HepG2 (cell line): ENCODE results near the gene DDRGK1. TPM values are rescaled to one million over a fixed set of nuclear protein-coding genes. Genes with fewer than 3 reads are reported as not detected.

Source experiments
- BHLHE40 ChIP-seq: IDR thresholded peaks from 2 replicates; pipeline ENCODE4 v1.6.1; 2011; ENCODE audit warnings: low read length, improper control_type of control experiment
- BRD4 ChIP-seq: sonication (generic); formaldehyde crosslinking; IDR thresholded peaks from 2 replicates; pipeline ENCODE4 v1.4.0; 2020; ENCODE audit warnings: missing genetic modification reagents
- CENPX ChIP-seq: sonication (generic); formaldehyde crosslinking; IDR thresholded peaks from 2 replicates; pipeline ENCODE4 v1.9.0; 2021; ENCODE audit warnings: mild to moderate bottlenecking, missing genetic modification reagents, moderate library complexity
- CHD4 ChIP-seq: fragments of 200-600 bp; sonication (generic); IDR thresholded peaks from 2 replicates; pipeline ENCODE4 v1.7.0; 2017; ENCODE audit warnings: mild to moderate bottlenecking, low read length, borderline replicate concordance
- DMAP1 ChIP-seq: IDR thresholded peaks from 2 replicates; pipeline ENCODE4 v1.6.1; 2016
- DRAP1 ChIP-seq: IDR thresholded peaks from 2 replicates; pipeline ENCODE4 v1.6.1; 2016; ENCODE audit warnings: missing genetic modification reagents, missing compliant biosample characterization
- EP300 ChIP-seq, 3 experiments: sonication (generic) in 1 of 3; formaldehyde crosslinking in 1 of 3; IDR thresholded peaks; 2 replicates each; pipeline versions ENCODE4 v1.5.1 to v1.6.1; 2011 to 2020; ENCODE audit warnings: low read depth in 2 of 3, low read length in 2 of 3, borderline replicate concordance in 1 of 3, improper control_type of control experiment in 1 of 3, mild to moderate bottlenecking in 1 of 3, missing genetic modification reagents in 1 of 3, moderate library complexity in 1 of 3
- GFI1 ChIP-seq: sonication (generic); formaldehyde crosslinking; IDR thresholded peaks from 2 replicates; pipeline ENCODE4 v1.5.0; 2020; ENCODE audit warnings: missing genetic modification reagents, mild to moderate bottlenecking, borderline replicate concordance
- IRF9 ChIP-seq: sonication (generic); formaldehyde crosslinking; IDR thresholded peaks from 2 replicates; pipeline ENCODE4 v1.8.0; 2022; ENCODE audit warnings: missing genetic modification reagents, mild to moderate bottlenecking, borderline replicate concordance
- MAFF ChIP-seq: IDR thresholded peaks from 2 replicates; pipeline ENCODE4 v1.6.1; 2011; ENCODE audit warnings: low read depth, low read length, improper control_type of control experiment
- NPAS2 ChIP-seq: sonication (generic); formaldehyde crosslinking; IDR thresholded peaks from 2 replicates; pipeline ENCODE4 v1.8.0; 2022; ENCODE audit warnings: mild to moderate bottlenecking, missing genetic modification reagents, borderline replicate concordance
- POLR2AphosphoS2 ChIP-seq: IDR thresholded peaks from 2 replicates; pipeline ENCODE4 v1.6.1; 2011; ENCODE audit warnings: low read depth, low read length, improper control_type of control experiment
- RCOR2 ChIP-seq: IDR thresholded peaks from 2 replicates; pipeline ENCODE4 v1.6.1; 2016; ENCODE audit warnings: missing biosample characterization, missing genetic modification reagents
- REL ChIP-seq: sonication (generic); formaldehyde crosslinking; conservative IDR thresholded peaks from 2 replicates; pipeline ENCODE4 v1.8.0; 2022; ENCODE audit warnings: mild to moderate bottlenecking, missing genetic modification reagents, moderate library complexity
- RFXAP ChIP-seq: sonication (generic); formaldehyde crosslinking; IDR thresholded peaks from 2 replicates; pipeline ENCODE4 v1.4.0; 2020; ENCODE audit warnings: missing genetic modification reagents, borderline replicate concordance
- RXRA ChIP-seq: sonication (generic); formaldehyde crosslinking; IDR thresholded peaks from 2 replicates; pipeline ENCODE4 v1.5.1; 2020; ENCODE audit warnings: missing genetic modification reagents
- SIN3B ChIP-seq: fragments of 150-350 bp; IDR thresholded peaks from 2 replicates; pipeline ENCODE4 v1.6.1; 2014; ENCODE audit warnings: low read length
- SIX4 ChIP-seq: sonication (generic); formaldehyde crosslinking; IDR thresholded peaks from 2 replicates; pipeline ENCODE4 v1.4.0; 2020; ENCODE audit warnings: missing genetic modification reagents
- SNAPC5 ChIP-seq: sonication (generic); formaldehyde crosslinking; IDR thresholded peaks from 2 replicates; pipeline ENCODE4 v1.8.1; 2023; ENCODE audit warnings: mild to moderate bottlenecking, missing genetic modification reagents, borderline replicate concordance
- STAT5B ChIP-seq: sonication (generic); formaldehyde crosslinking; IDR thresholded peaks from 2 replicates; pipeline ENCODE4 v1.4.0; 2020; ENCODE audit warnings: missing genetic modification reagents
- XBP1 ChIP-seq: sonication (generic); formaldehyde crosslinking; IDR thresholded peaks from 2 replicates; pipeline ENCODE4 v1.5.0; 2020; ENCODE audit warnings: missing genetic modification reagents
- ZC3H4 ChIP-seq: sonication (generic); formaldehyde crosslinking; IDR thresholded peaks from 2 replicates; pipeline ENCODE4 v1.4.0; 2020; ENCODE audit warnings: missing genetic modification reagents, borderline replicate concordance
- ZNF234 ChIP-seq: sonication (generic); formaldehyde crosslinking; conservative IDR thresholded peaks from 2 replicates; pipeline ENCODE4 v1.5.1; 2020; ENCODE audit warnings: mild to moderate bottlenecking, missing genetic modification reagents
- ZNF574 ChIP-seq: sonication (generic); formaldehyde crosslinking; IDR thresholded peaks from 2 replicates; pipeline ENCODE4 v1.4.0; 2020; ENCODE audit warnings: missing genetic modification reagents
- ZNF788 ChIP-seq: sonication (generic); formaldehyde crosslinking; IDR thresholded peaks from 2 replicates; pipeline ENCODE4 v1.5.0; 2020; ENCODE audit warnings: mild to moderate bottlenecking, missing genetic modification reagents, borderline replicate concordance
- polyA plus RNA-seq, 8 experiments: library from polyadenylated mRNA; depleted of rRNA in 3 of 8; stranded (reverse) in 7 of 8; unstranded in 1 of 8; fragments of >200 nt; fragmentation: Illumina TruSeq in 4 of 8; extraction: Trizol in 4 of 8; gene quantifications; 2 replicates each; pipeline versions ENCODE4 v1.2.1 to v1.2.3, GENCODE V29; 2011 to 2016; ENCODE audit warnings: low read depth in 4 of 8, missing spikeins in 1 of 8, mixed read lengths in 1 of 8; ENCODE audit not compliant: insufficient read depth in 1 of 8
- total RNA-seq, 5 experiments: library from RNA; depleted of rRNA; stranded (reverse); fragments of >200 nt; fragmentation: Illumina TruSeq; extraction: Trizol; gene quantifications; 2 replicates each; pipeline ENCODE4 v1.2.3, GENCODE V29; 2016; ENCODE audit warnings: low read depth in 1 of 5

The DDRGK1 gene
- total and polyA plus RNA-seq, 2 of the 13 experiments (the other 11 are each of a cell fraction or from before 2014, with no cell fraction given), result 96.7 to 149 TPM

GRCh38 chr20:3222635-3223600 lies 18.4 kb upstream of the DDRGK1 start (continued):
- TF ChIP-seq XBP1 (CRISPR knock-in tag), result no peak
- TF ChIP-seq RCOR2 (CRISPR knock-in tag), result peak; percentile 80
- TF ChIP-seq RXRA, result peak; percentile 94; the same call in 1 of the 2 replicates
- TF ChIP-seq ZNF788 (CRISPR knock-in tag), result peak; percentile 99
- peak; percentile 70; the same call in 1 of the 2 replicates for TF ChIP-seq BHLHE40
- peak; percentile 86; the same call in 1 of the 2 replicates for TF ChIP-seq GFI1 (CRISPR knock-in tag)
- peak; percentile 54; the same call in 1 of the 2 replicates for TF ChIP-seq SNAPC5 (CRISPR knock-in tag)
- TF ChIP-seq NPAS2 (CRISPR knock-in tag), result no peak
- no peak for TF ChIP-seq ZC3H4 (CRISPR knock-in tag)
- no peak for TF ChIP-seq REL
- no peak; the same call in 1 of the 2 replicates for TF ChIP-seq ZNF234 (CRISPR knock-in tag)
- TF ChIP-seq EP300 (IDR thresholded peaks at IDR 0.05; ENCODE audit: low read depth in 2 of 2, low read length in 2 of 2), result peak; percentile 92 to 98
- peak; percentile 97 for TF ChIP-seq EP300 (CRISPR knock-in tag; IDR thresholded peaks at IDR 0.05; ENCODE audit: borderline replicate concordance)
- TF ChIP-seq BRD4 (CRISPR knock-in tag), result 0 out of 2 replicates have a peak, but pooled peaks have one; percentile 21
- TF ChIP-seq ZNF574 (CRISPR knock-in tag), result peak; percentile 91
- TF ChIP-seq DRAP1 (CRISPR knock-in tag), result peak; percentile 79
- peak; percentile 91 for TF ChIP-seq SIX4 (CRISPR knock-in tag)
- TF ChIP-seq DMAP1, result peak; percentile 91
- TF ChIP-seq SIN3B, result no peak
- TF ChIP-seq POLR2AphosphoS2, result no peak
- TF ChIP-seq RFXAP, result peak; percentile 99
- TF ChIP-seq STAT5B (CRISPR knock-in tag), result peak; percentile 89; the same call in 1 of the 2 replicates
- no peak for TF ChIP-seq CHD4
- peak; percentile 46; the same call in 1 of the 2 replicates for TF ChIP-seq MAFF
- peak; percentile 64; the same call in 1 of the 2 replicates for TF ChIP-seq IRF9 (CRISPR knock-in tag)
- TF ChIP-seq CENPX, result no peak
